ENCODE results near the gene MSLN.
"Not testable (repeated sequence)": the region's sequence is repeated elsewhere in the genome, so short reads cannot be mapped to it uniquely, and the experiment has no call there.

The MSLN gene

GRCh38 chr16:761625-762513 is 1.3 kb downstream of the MSLN start:
- no peak for DNase-seq

- DNase-seq, result no peak
Observed at GRCh38 chr16:762595-763268, 2.2 kb downstream of the MSLN start.

- no peak for DNase-seq
Observed at GRCh38 chr16:763369-764183, 3.0 kb downstream of the MSLN start.

GRCh38 chr16:764184-764750 is 3.7 kb downstream of the MSLN start:
- DNase-seq, result no peak

GRCh38 chr16:764848-765487 is 4.4 kb downstream of the MSLN start:
- DNase-seq, result no peak

- no peak for DNase-seq
Observed at GRCh38 chr16:765488-765865, 4.9 kb downstream of the MSLN start.

- no peak for DNase-seq
Observed at GRCh38 chr16:766008-766819, 5.7 kb downstream of the MSLN start.

- no peak for DNase-seq
Observed at GRCh38 chr16:766820-767640, 6.5 kb downstream of the MSLN start.

- no peak for DNase-seq
Observed at GRCh38 chr16:767743-768235, 7.3 kb downstream of the MSLN start.

- no peak for DNase-seq
Observed at GRCh38 chr16:768428-768827, 7.9 kb downstream of the MSLN start.

- DNase-seq, result no peak
Observed at GRCh38 chr16:769184-769784, 8.8 kb downstream of the MSLN start.

GRCh38 chr16:769934-770333 is 9.4 kb downstream of the MSLN start:
- no peak for DNase-seq

- no peak for DNase-seq
Observed at GRCh38 chr16:770411-770810, 9.9 kb downstream of the MSLN start.

- no peak for DNase-seq
Observed at GRCh38 chr16:772959-773358, 12.4 kb downstream of the MSLN start.

- DNase-seq, result no peak
Observed at GRCh38 chr16:774086-775001, 13.8 kb downstream of the MSLN start.

GRCh38 chr16:775236-775796 is 14.8 kb downstream of the MSLN start:
- no peak for DNase-seq

GRCh38 chr16:776298-776697 is 15.8 kb downstream of the MSLN start:
- DNase-seq, result not testable (repeated sequence)

- DNase-seq, result no peak
Observed at GRCh38 chr16:776824-777223, 16.3 kb downstream of the MSLN start.

- DNase-seq, result no peak
Observed at GRCh38 chr16:777826-778225, 17.3 kb downstream of the MSLN start.

Measured in SIG-M5 (cell line).